ENCODE data around the gene SACM1L.

SACM1L gene

DNA sequence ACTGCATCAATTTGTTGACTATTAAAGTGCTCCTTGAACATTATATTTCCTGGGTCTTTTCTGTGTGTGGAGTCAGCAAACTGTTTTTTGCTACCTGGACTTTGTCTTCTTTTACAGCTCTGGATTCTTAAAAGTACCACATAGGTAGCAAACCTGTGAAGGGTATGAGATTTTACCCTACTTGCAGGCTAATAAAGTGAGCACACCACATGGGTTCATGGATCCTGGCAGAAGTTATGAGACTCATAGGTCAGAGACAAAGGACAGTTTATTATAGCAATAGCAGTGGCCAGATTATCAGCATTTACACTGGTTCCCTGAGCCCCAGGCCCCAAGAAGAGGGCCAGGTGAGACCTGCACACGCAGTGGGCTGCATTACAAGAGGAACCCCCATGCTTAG lies 8.0 kb upstream of the SACM1L start:
- peaks cover 57% of the 10 kb centered on the region for H3K36me3 ChIP-seq (ENCODE audit: insufficient read depth, low read length)
- 0 out of 2 replicates have a peak, but pooled peaks cover 3% of the 10 kb centered on the region for H3K79me2 ChIP-seq (ENCODE audit: insufficient read depth, low read length)
- H3K4me2 ChIP-seq (ENCODE audit: insufficient read depth, low read length): no peak overlapping the region
- no peak overlapping the region for H3K9ac ChIP-seq (ENCODE audit: low read depth, low read length)
- H3K4me1 ChIP-seq (ENCODE audit: insufficient read depth, low read length): peaks cover 13% of the 10 kb centered on the region
- ATAC-seq (ENCODE audit: insufficient read depth, low read depth): no peak
- TF ChIP-seq EZH2 (IDR thresholded peaks at IDR 0.05; ENCODE audit: borderline replicate concordance, low read depth, low read length, severe bottlenecking): no peak
- TF ChIP-seq, protein P1, sequence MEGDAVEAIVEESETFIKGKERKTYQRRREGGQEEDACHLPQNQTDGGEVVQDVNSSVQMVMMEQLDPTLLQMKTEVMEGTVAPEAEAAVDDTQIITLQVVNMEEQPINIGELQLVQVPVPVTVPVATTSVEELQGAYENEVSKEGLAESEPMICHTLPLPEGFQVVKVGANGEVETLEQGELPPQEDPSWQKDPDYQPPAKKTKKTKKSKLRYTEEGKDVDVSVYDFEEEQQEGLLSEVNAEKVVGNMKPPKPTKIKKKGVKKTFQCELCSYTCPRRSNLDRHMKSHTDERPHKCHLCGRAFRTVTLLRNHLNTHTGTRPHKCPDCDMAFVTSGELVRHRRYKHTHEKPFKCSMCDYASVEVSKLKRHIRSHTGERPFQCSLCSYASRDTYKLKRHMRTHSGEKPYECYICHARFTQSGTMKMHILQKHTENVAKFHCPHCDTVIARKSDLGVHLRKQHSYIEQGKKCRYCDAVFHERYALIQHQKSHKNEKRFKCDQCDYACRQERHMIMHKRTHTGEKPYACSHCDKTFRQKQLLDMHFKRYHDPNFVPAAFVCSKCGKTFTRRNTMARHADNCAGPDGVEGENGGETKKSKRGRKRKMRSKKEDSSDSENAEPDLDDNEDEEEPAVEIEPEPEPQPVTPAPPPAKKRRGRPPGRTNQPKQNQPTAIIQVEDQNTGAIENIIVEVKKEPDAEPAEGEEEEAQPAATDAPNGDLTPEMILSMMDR (IDR thresholded peaks at IDR 0.05; ENCODE audit: borderline replicate concordance, extremely low read depth, low read length, poor library complexity, severe bottlenecking): no peak
- H4K20me1 ChIP-seq (ENCODE audit: insufficient read depth, low read length): no peaks in the 10 kb centered on the region
- H3K4me3 ChIP-seq (ENCODE audit: low read depth in 1 of 2, low read length in 2 of 2): no peak overlapping the region
- DNase-seq: no peak
- H3K9me3 ChIP-seq (ENCODE audit: insufficient read depth, low read length, severe bottlenecking): no peaks in the 10 kb centered on the region
- H3K27me3 ChIP-seq (ENCODE audit: insufficient read depth, low read length, poor library complexity): no peaks in the 10 kb centered on the region
- no peak overlapping the region for H2AFZ ChIP-seq (ENCODE audit: low read depth, low read length)
- no peak overlapping the region for H3K27ac ChIP-seq (ENCODE audit: low read length)

DNA sequence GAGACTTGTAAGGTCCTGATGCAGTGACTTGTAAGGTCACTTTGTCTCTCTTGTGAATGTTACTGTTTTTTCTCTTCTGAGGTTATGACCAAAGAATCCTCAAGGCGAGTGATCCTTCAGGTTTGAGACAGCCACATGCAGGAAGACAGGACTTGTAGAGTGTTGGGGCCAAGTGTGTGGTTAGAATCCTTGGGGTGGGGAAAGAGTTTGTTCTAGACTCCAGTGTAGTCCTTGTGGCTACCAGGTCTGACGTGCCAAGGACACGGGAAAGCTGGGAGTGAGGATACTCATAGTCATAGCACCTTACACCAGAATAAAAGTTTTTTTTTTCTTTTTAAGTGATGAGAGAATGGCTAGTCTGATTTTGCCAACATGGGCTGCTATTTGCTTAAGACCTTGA lies 7.3 kb upstream of the SACM1L start:
- Histone ChIP-seq H3K27ac (ENCODE audit: low read length) (no peak overlapping the region), H4K20me1 (ENCODE audit: insufficient read depth, low read length) (no peaks in the 10 kb centered on the region), H3K27me3 (ENCODE audit: insufficient read depth, low read length, poor library complexity) (no peaks in the 10 kb centered on the region), H3K9me3 (ENCODE audit: insufficient read depth, low read length, severe bottlenecking) (no peaks in the 10 kb centered on the region), H3K4me2 (ENCODE audit: insufficient read depth, low read length) (no peak overlapping the region), H3K36me3 (ENCODE audit: insufficient read depth, low read length) (peaks cover 52% of the 10 kb centered on the region), H3K4me3 (ENCODE audit: low read depth in 1 of 2, low read length in 2 of 2) (no peak overlapping the region), H3K79me2 (ENCODE audit: insufficient read depth, low read length) (no peaks in the 10 kb centered on the region), H3K4me1 (ENCODE audit: insufficient read depth, low read length) (peaks cover 10% of the 10 kb centered on the region), H3K9ac (ENCODE audit: low read depth, low read length) (no peak overlapping the region), H2AFZ (ENCODE audit: low read depth, low read length) (no peak overlapping the region)
- ATAC-seq (ENCODE audit: insufficient read depth, low read depth) (no peak), DNase-seq (no peak)
- no peak for TF ChIP-seq EZH2 (IDR thresholded peaks at IDR 0.05; ENCODE audit: borderline replicate concordance, low read depth, low read length, severe bottlenecking)
- TF ChIP-seq, protein P1 (IDR thresholded peaks at IDR 0.05; ENCODE audit: borderline replicate concordance, extremely low read depth, low read length, poor library complexity, severe bottlenecking): no peak

DNA sequence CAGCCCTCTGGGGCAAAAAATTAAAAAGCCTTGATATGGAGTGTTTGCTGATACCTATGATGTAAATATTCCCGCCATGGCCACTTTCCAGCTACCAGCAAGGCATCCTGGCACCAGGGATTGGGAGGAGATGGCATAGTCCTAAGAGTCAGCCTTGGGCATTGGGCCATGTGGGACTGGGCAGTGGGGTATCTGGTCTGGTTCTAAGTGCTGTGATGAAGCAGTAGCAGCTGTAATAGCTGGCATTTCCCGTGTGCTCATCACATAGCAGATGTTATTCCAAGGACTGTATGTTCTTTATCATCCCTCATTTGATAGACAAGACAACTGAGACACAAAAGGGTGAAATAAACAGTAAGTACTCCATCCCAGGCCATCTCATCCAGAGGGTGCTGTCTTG lies 6.9 kb upstream of the SACM1L start:
- peaks cover 48% of the 10 kb centered on the region for H3K36me3 ChIP-seq (ENCODE audit: insufficient read depth, low read length)
- H3K27me3 ChIP-seq (ENCODE audit: insufficient read depth, low read length, poor library complexity): no peaks in the 10 kb centered on the region
- no peak overlapping the region for H3K27ac ChIP-seq (ENCODE audit: low read length)
- H3K79me2 ChIP-seq (ENCODE audit: insufficient read depth, low read length): peaks cover 3% of the 10 kb centered on the region; the same call in 1 of the 2 replicates
- no peak overlapping the region for H3K4me2 ChIP-seq (ENCODE audit: insufficient read depth, low read length)
- H3K9me3 ChIP-seq (ENCODE audit: insufficient read depth, low read length, severe bottlenecking): no peaks in the 10 kb centered on the region
- TF ChIP-seq, protein P1 (IDR thresholded peaks at IDR 0.05; ENCODE audit: borderline replicate concordance, extremely low read depth, low read length, poor library complexity, severe bottlenecking): no peak
- no peak for TF ChIP-seq EZH2 (IDR thresholded peaks at IDR 0.05; ENCODE audit: borderline replicate concordance, low read depth, low read length, severe bottlenecking)
- H4K20me1 ChIP-seq (ENCODE audit: insufficient read depth, low read length): no peaks in the 10 kb centered on the region
- H3K4me3 ChIP-seq (ENCODE audit: low read depth in 1 of 2, low read length in 2 of 2): no peak overlapping the region
- H2AFZ ChIP-seq (ENCODE audit: low read depth, low read length): no peak overlapping the region
- DNase-seq (no peak), ATAC-seq (ENCODE audit: insufficient read depth, low read depth) (no peak)
- H3K4me1 ChIP-seq (ENCODE audit: insufficient read depth, low read length): peaks cover 10% of the 10 kb centered on the region
- H3K9ac ChIP-seq (ENCODE audit: low read depth, low read length): no peak overlapping the region

DNA sequence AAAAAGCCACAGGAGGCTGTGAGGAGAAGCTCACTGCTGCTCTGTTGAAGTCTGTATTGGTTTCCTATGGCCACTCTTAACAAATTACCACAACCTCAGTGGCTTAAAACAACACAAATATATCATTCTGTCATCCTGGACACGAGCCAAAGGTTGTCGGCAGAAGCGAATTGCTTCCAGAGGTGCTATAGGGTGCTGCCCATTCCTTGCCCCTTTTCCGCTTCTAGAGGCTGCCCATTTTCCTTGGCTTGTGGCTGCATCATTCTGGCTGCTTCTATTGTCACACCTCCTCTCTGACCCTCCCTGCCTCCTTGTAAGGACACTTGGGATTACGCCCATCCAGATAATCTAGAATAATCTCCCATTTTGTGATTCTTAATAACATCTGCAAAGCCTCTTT lies 6.4 kb upstream of the SACM1L start:
- Histone ChIP-seq H3K27ac (ENCODE audit: low read length) (no peak overlapping the region), H2AFZ (ENCODE audit: low read depth, low read length) (no peak overlapping the region), H3K9ac (ENCODE audit: low read depth, low read length) (no peak overlapping the region), H3K4me1 (ENCODE audit: insufficient read depth, low read length) (peaks cover 13% of the 10 kb centered on the region), H3K4me2 (ENCODE audit: insufficient read depth, low read length) (no peak overlapping the region), H3K27me3 (ENCODE audit: insufficient read depth, low read length, poor library complexity) (no peaks in the 10 kb centered on the region), H3K4me3 (ENCODE audit: low read depth in 1 of 2, low read length in 2 of 2) (no peak overlapping the region), H3K36me3 (ENCODE audit: insufficient read depth, low read length) (peaks cover 43% of the 10 kb centered on the region), H3K79me2 (ENCODE audit: insufficient read depth, low read length) (peaks cover 3% of the 10 kb centered on the region; the same call in 1 of the 2 replicates), H4K20me1 (ENCODE audit: insufficient read depth, low read length) (no peaks in the 10 kb centered on the region), H3K9me3 (ENCODE audit: insufficient read depth, low read length, severe bottlenecking) (no peaks in the 10 kb centered on the region)
- TF ChIP-seq, protein P1 (IDR thresholded peaks at IDR 0.05; ENCODE audit: borderline replicate concordance, extremely low read depth, low read length, poor library complexity, severe bottlenecking): no peak
- TF ChIP-seq EZH2 (IDR thresholded peaks at IDR 0.05; ENCODE audit: borderline replicate concordance, low read depth, low read length, severe bottlenecking): no peak
- ATAC-seq (ENCODE audit: insufficient read depth, low read depth): no peak
- no peak for DNase-seq
